SK-N-SH (cell line): ENCODE measurements around the gene CC2D2A. TPM values are rescaled to one million over a fixed set of nuclear protein-coding genes. Genes with fewer than 3 reads are reported as not detected.

ENCODE experiments used
- CTCF ChIA-PET: fragments of 300-600, 350-600 bp; formaldehyde crosslinking; extraction: SDS; loops from one replicate; lab custom pipeline; 2021; lab: Yijun Ruan, JAX
- POLR2A ChIA-PET: fragments of 350-600 bp; sonication (Branson Sonifier 250); formaldehyde crosslinking; extraction: SDS; loops from one replicate; lab custom pipeline; 2020; ENCODE audit warnings: antibody characterized with exemption, inconsistent platforms; lab: Yijun Ruan, JAX
- DNase-seq: peaks from one replicate; pipeline ENCODE4 v3.0.0; 2012
- H2AFZ ChIP-seq: fragments of 200-600 bp; sonication (generic); 2 replicates; pipeline ENCODE4 v1.8.1; 2016; ENCODE audit warnings: antibody characterized with exemption, mild to moderate bottlenecking, low read depth
- H3F3A ChIP-seq: fragments of 200-600 bp; sonication (generic); replicated peaks from 2 replicates; pipeline ENCODE3; 2016; ENCODE audit warnings: antibody characterized with exemption, mild to moderate bottlenecking; ENCODE audit not compliant: insufficient read depth
- H3K27ac ChIP-seq, 2 experiments: fragments of 200-500 bp in 1 of 2; fragments of 200-600 bp in 1 of 2; sonication (Bioruptor generic) in 1 of 2; sonication (generic), shearing (Covaris generic) in 1 of 2; 2 replicates each; pipeline versions ENCODE4 v1.5.1 to v1.6.1; 2014 to 2016; ENCODE audit warnings: low read depth in 2 of 2, inconsistent platforms in 1 of 2, low read length in 1 of 2, mild to moderate bottlenecking in 1 of 2, mixed read lengths in 1 of 2
- H3K27me3 ChIP-seq: fragments of 200-600 bp; sonication (generic), shearing (Covaris generic); 2 replicates; pipeline ENCODE4 v1.6.1; 2016; ENCODE audit warnings: mixed run types; ENCODE audit not compliant: insufficient read depth
- H3K36me3 ChIP-seq, 2 experiments: fragments of 200-500 bp in 1 of 2; fragments of 200-600 bp in 1 of 2; sonication (Bioruptor generic) in 1 of 2; sonication (generic) in 1 of 2; replicated peaks in 1 of 2; 2 replicates each; pipeline versions ENCODE3 to v1.5.1; 2014 to 2016; ENCODE audit warnings: low read length in 1 of 2, mild to moderate bottlenecking in 1 of 2; ENCODE audit not compliant: insufficient read depth in 2 of 2, control insufficient read depth in 1 of 2
- H3K4me1 ChIP-seq, 2 experiments: fragments of 200-500 bp in 1 of 2; fragments of 200-600 bp in 1 of 2; sonication (Bioruptor generic) in 1 of 2; sonication (generic), shearing (Covaris generic) in 1 of 2; 2 replicates each; pipeline versions ENCODE4 v1.5.1 to v1.6.1; 2014 to 2016; ENCODE audit warnings: low read depth in 1 of 2, low read length in 1 of 2, mixed run types in 1 of 2; ENCODE audit not compliant: insufficient read depth in 2 of 2, control insufficient read depth in 1 of 2
- H3K4me2 ChIP-seq: fragments of 200-600 bp; sonication (generic), shearing (Covaris generic); 2 replicates; pipeline ENCODE4 v1.6.1; 2017; ENCODE audit warnings: mixed run types
- H3K4me3 ChIP-seq, 2 experiments: fragments of 200-500 bp in 1 of 2; fragments of 200-600 bp in 1 of 2; sonication (Bioruptor generic) in 1 of 2; sonication (generic), shearing (Covaris generic) in 1 of 2; 2 replicates each; pipeline versions ENCODE4 v1.5.1 to v1.8.1; 2014 to 2016; ENCODE audit warnings: low read depth in 2 of 2, inconsistent platforms in 1 of 2, low read length in 1 of 2, mild to moderate bottlenecking in 1 of 2, mixed read lengths in 1 of 2, moderate library complexity in 1 of 2
- H3K79me2 ChIP-seq: fragments of 200-600 bp; sonication (generic); 2 replicates; pipeline ENCODE4 v1.8.1; 2017; ENCODE audit warnings: mild to moderate bottlenecking; ENCODE audit not compliant: insufficient read depth
- H3K9ac ChIP-seq: fragments of 200-600 bp; sonication (generic); 2 replicates; pipeline ENCODE4 v1.6.1; 2017; ENCODE audit warnings: mixed run types
- H3K9me2 ChIP-seq: fragments of 200-600 bp; sonication (generic); 2 replicates; pipeline ENCODE4 v1.6.1; 2017; ENCODE audit warnings: mixed run types
- H3K9me3 ChIP-seq: fragments of 200-600 bp; sonication (generic); 2 replicates; pipeline ENCODE4 v1.6.1; 2017; ENCODE audit warnings: mixed run types, mild to moderate bottlenecking, moderate library complexity
- H4K20me1 ChIP-seq: fragments of 200-600 bp; sonication (generic); 2 replicates; pipeline ENCODE4 v1.6.1; 2017; ENCODE audit warnings: mild to moderate bottlenecking, mixed run types; ENCODE audit not compliant: insufficient read depth
- ELF1 ChIP-seq: IDR thresholded peaks from 2 replicates; pipeline ENCODE4 v1.4.0; 2012
- FOSL2 ChIP-seq: IDR thresholded peaks from 2 replicates; pipeline ENCODE4 v1.4.0; 2012; ENCODE audit warnings: low read depth, mild to moderate bottlenecking, moderate library complexity, borderline replicate concordance
- GATA2 ChIP-seq: sonication (generic); formaldehyde crosslinking; IDR thresholded peaks from 2 replicates; pipeline ENCODE4 v1.5.0; 2020; ENCODE audit warnings: mild to moderate bottlenecking, missing genetic modification reagents
- JUND ChIP-seq: IDR thresholded peaks from 2 replicates; pipeline ENCODE4 v1.4.0; 2012
- MAX ChIP-seq: IDR thresholded peaks from 2 replicates; pipeline ENCODE4 v1.4.0; 2012; ENCODE audit warnings: low read depth
- MXI1 ChIP-seq: IDR thresholded peaks from 2 replicates; pipeline ENCODE4 v1.6.1; 2012; ENCODE audit warnings: mild to moderate bottlenecking, low read depth, low read length, improper control_type of control experiment
- PBX3 ChIP-seq: IDR thresholded peaks from 2 replicates; pipeline ENCODE4; 2012
- RCOR1 ChIP-seq: fragments of 150-350 bp; IDR thresholded peaks from 2 replicates; pipeline ENCODE4 v1.6.1; 2017; ENCODE audit warnings: antibody characterized with exemption, low read length
- SIN3A ChIP-seq: IDR thresholded peaks from 2 replicates; pipeline ENCODE4 v1.6.1; 2012; ENCODE audit warnings: low read depth, mild to moderate bottlenecking, low read length, moderate library complexity, borderline replicate concordance
- TEAD4 ChIP-seq: IDR thresholded peaks from 2 replicates; pipeline ENCODE4 v1.4.0; 2012; ENCODE audit warnings: mild to moderate bottlenecking, borderline replicate concordance; ENCODE audit not compliant: insufficient read depth
- USF2 ChIP-seq: fragments of 150-350 bp; IDR thresholded peaks from 2 replicates; pipeline ENCODE4 v1.6.1; 2017; ENCODE audit warnings: antibody characterized with exemption, low read length, low read depth, borderline replicate concordance
- YY1 ChIP-seq: IDR thresholded peaks from 2 replicates; pipeline ENCODE4 v1.4.0; 2012; ENCODE audit warnings: low read depth, mild to moderate bottlenecking
- WGBS: methylation state at CpG from one replicate; pipeline ENCODE4 v1.1.6; 2017; ENCODE audit warnings: low lambda C conversion rate; 5-methylcytosine and 5-hydroxymethylcytosine counted together
- polyA plus RNA-seq, 3 experiments: library from polyadenylated mRNA; depleted of rRNA; stranded (reverse); fragments of >200 nt; gene quantifications; 2 replicates each; pipeline ENCODE4 v1.2.3, GENCODE V29; 2012
- TF ChIP-seq, protein P1 (sequence below): fragments of 200-600 bp; sonication (generic); IDR thresholded peaks from 2 replicates; pipeline ENCODE4 v1.6.1; 2017; ENCODE audit warnings: antibody characterized with exemption, mild to moderate bottlenecking, moderate library complexity

The CC2D2A gene
- polyA plus RNA-seq, 1 of the 3 experiments (the other 2 are of a cell fraction) = 17.8 TPM

- TF ChIP-seq MAX = no peak
These were observed 36.8 kb downstream of the CC2D2A start (continued) for GRCh38 chr4:15506464-15506863.

DNA sequence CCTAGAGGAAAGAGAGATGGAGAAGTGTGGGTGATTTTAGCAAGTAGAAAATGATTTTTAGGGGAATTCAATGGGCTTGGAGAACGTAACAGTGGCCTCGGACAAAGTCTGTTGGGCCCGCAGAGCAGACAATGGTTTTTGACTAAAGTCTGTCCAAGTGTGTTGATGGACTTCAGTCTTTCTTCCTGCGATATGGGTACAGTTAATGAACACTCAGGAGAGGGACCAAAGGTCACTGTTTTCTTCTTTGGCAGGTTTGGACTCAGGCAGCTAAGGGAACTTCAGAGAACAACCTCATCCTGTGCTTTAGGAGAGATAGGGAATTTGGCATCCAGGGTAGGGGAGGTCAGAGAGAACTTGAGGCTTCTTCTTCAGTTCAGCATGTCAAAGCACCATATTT lies 38.0 kb downstream of the CC2D2A start:
- TF ChIP-seq, protein P1, sequence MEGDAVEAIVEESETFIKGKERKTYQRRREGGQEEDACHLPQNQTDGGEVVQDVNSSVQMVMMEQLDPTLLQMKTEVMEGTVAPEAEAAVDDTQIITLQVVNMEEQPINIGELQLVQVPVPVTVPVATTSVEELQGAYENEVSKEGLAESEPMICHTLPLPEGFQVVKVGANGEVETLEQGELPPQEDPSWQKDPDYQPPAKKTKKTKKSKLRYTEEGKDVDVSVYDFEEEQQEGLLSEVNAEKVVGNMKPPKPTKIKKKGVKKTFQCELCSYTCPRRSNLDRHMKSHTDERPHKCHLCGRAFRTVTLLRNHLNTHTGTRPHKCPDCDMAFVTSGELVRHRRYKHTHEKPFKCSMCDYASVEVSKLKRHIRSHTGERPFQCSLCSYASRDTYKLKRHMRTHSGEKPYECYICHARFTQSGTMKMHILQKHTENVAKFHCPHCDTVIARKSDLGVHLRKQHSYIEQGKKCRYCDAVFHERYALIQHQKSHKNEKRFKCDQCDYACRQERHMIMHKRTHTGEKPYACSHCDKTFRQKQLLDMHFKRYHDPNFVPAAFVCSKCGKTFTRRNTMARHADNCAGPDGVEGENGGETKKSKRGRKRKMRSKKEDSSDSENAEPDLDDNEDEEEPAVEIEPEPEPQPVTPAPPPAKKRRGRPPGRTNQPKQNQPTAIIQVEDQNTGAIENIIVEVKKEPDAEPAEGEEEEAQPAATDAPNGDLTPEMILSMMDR = no peak
- TF ChIP-seq MXI1 (no peak), ELF1 (no peak), PBX3 (no peak), GATA2 (CRISPR knock-in tag) (no peak), RCOR1 (no peak), USF2 (no peak), SIN3A (no peak), TEAD4 (no peak), FOSL2 (no peak), JUND (no peak), YY1 (no peak)
- CTCF ChIA-PET = no interaction called here
- POLR2A ChIA-PET = no interaction called here
- Histone ChIP-seq H3K4me3 (no peak overlapping the region), H4K20me1 (no peaks in the 10 kb centered on the region), H3K9me3 (no peaks in the 10 kb centered on the region), H3F3A (no peaks in the 10 kb centered on the region), H3K9me2 (no peaks in the 10 kb centered on the region), H3K27ac (no peak overlapping the region), H3K27me3 (no peaks in the 10 kb centered on the region), H3K4me1 (no peaks in the 10 kb centered on the region), H2AFZ (no peak overlapping the region), H3K36me3 (peaks cover 38 to 39% of the 10 kb centered on the region in 2 experiments), H3K79me2 (no peaks in the 10 kb centered on the region), H3K9ac (no peak overlapping the region), H3K4me2 (no peak overlapping the region)
- no peak for DNase-seq
- 87% methylated on average over 4 of the region's 4 CpGs for WGBS
